Upper lobe of left lung (tissue), 6 donors: ENCODE data around the gene KIAA1614. TPM values are rescaled to one million over a fixed set of nuclear protein-coding genes. Genes with fewer than 3 reads are reported as not detected.

Source experiments
- ATAC-seq, 2 donors: fragments of 200-7000 bp; cut with Tn5 transposase; one replicate each; pipeline ENCODE4 v1.9.1; 2022; ENCODE audit warnings: mild to moderate bottlenecking in 2 of 2, moderate library complexity in 2 of 2; ENCODE audit not compliant: low FRiP score in 2 of 2
- DNase-seq, 2 donors: peaks; one replicate each; pipeline ENCODE4 v3.0.0-alpha.2; 2019 to 2020
- H3K27ac ChIP-seq, 4 donors: fragments of 200-600 bp; sonication (generic); one replicate each; pipeline ENCODE4 v1.5.1; 2016 to 2019
- H3K27me3 ChIP-seq, 4 donors: fragments of 200-600 bp; sonication (generic); one replicate each; pipeline ENCODE4 v1.5.1; 2017 to 2019
- H3K36me3 ChIP-seq, 4 donors: fragments of 200-600 bp; sonication (generic); one replicate each; pipeline ENCODE4 v1.5.1; 2016 to 2019
- H3K4me1 ChIP-seq, 4 donors: fragments of 200-600 bp; sonication (generic); one replicate each; pipeline ENCODE4 v1.5.1; 2018 to 2019
- H3K4me3 ChIP-seq, 4 donors: fragments of 200-600 bp; sonication (generic); one replicate each; pipeline ENCODE4 v1.5.1; 2017 to 2019; ENCODE audit warnings: mild to moderate bottlenecking in 2 of 4, moderate library complexity in 1 of 4
- H3K9me3 ChIP-seq, 4 donors: fragments of 200-600 bp; sonication (generic); one replicate each; pipeline ENCODE4 v1.5.1; 2018 to 2019
- EP300 ChIP-seq, 4 donors: sonication (generic); formaldehyde crosslinking; IDR thresholded peaks; one replicate each; pipeline ENCODE4 v1.5.1; 2017; ENCODE audit warnings: antibody characterized with exemption in 4 of 4, control low read depth in 2 of 4
- POLR2A ChIP-seq, 4 donors: fragments of 450-650 bp; IDR thresholded peaks; one replicate each; pipeline ENCODE4 v1.5.1; 2016 to 2017; ENCODE audit warnings: antibody characterized with exemption in 4 of 4, mild to moderate bottlenecking in 2 of 4
- POLR2AphosphoS5 ChIP-seq, 2 donors: sonication (generic); formaldehyde crosslinking; IDR thresholded peaks; one replicate each; pipeline ENCODE4 v1.5.1; 2017; ENCODE audit warnings: antibody characterized with exemption in 2 of 2
- WGBS, 2 donors: methylation state at CpG; one replicate each; pipeline ENCODE4 v1.1.5; 2017 to 2018; 5-methylcytosine and 5-hydroxymethylcytosine counted together
- total RNA-seq, 6 donors: library from RNA; depleted of rRNA in 4 of 6; stranded (reverse); fragments of >200 nt in 4 of 6; gene quantifications; one replicate each; pipeline versions ENCODE4 v1.1.0 to v1.2.1, GENCODE V29; 2016 to 2021
- TF ChIP-seq, protein P1 (sequence below), 6 experiments: fragments of 450-650 bp in 4 of 6; fragments of 200-600 bp in 2 of 6; sonication (generic) in 2 of 6; IDR thresholded peaks; one replicate each; pipeline ENCODE4 v1.5.1; 2016 to 2019; ENCODE audit warnings: antibody characterized with exemption in 6 of 6
- donor health status: DM: no; HTN: no; CAD: no; lungs with moderate emphysema.
- donor health status: DM: no; HTN: yes; CAD: no; lungs with severe emphysema.

The KIAA1614 gene
- total RNA-seq, 6 donors from 2014 or later, result 0.79 to 11.9 (median 4.4) TPM

- 82 to 84% methylated on average over 13 of the region's 13 CpGs for WGBS, 2 donors
- DNase-seq (no peak), ATAC-seq (no peak)
- no peak overlapping the region for H3K4me3 ChIP-seq
- no peaks in the 10 kb centered on the region for H3K27me3 ChIP-seq
- no peaks in the 10 kb centered on the region for H3K9me3 ChIP-seq
- H3K36me3 ChIP-seq, result no peaks in the 10 kb centered on the region
- no peak overlapping the region for H3K27ac ChIP-seq
- H3K4me1 ChIP-seq, result no peaks in the 10 kb centered on the region
- TF ChIP-seq POLR2A (IDR thresholded peaks at IDR 0.05) (no peak), POLR2AphosphoS5 (IDR thresholded peaks at IDR 0.05) (no peak), EP300 (IDR thresholded peaks at IDR 0.05) (no peak)
- TF ChIP-seq, protein P1, sequence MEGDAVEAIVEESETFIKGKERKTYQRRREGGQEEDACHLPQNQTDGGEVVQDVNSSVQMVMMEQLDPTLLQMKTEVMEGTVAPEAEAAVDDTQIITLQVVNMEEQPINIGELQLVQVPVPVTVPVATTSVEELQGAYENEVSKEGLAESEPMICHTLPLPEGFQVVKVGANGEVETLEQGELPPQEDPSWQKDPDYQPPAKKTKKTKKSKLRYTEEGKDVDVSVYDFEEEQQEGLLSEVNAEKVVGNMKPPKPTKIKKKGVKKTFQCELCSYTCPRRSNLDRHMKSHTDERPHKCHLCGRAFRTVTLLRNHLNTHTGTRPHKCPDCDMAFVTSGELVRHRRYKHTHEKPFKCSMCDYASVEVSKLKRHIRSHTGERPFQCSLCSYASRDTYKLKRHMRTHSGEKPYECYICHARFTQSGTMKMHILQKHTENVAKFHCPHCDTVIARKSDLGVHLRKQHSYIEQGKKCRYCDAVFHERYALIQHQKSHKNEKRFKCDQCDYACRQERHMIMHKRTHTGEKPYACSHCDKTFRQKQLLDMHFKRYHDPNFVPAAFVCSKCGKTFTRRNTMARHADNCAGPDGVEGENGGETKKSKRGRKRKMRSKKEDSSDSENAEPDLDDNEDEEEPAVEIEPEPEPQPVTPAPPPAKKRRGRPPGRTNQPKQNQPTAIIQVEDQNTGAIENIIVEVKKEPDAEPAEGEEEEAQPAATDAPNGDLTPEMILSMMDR (IDR thresholded peaks at IDR 0.05), result no peak
These were observed 11.4 kb upstream of the KIAA1614 start for GRCh38 chr1:180901076-180901990.

GRCh38 chr1:180902541-180902940 is 10.2 kb upstream of the KIAA1614 start:
- H3K4me3 ChIP-seq, result no peak overlapping the region
- 83 to 90% methylated on average over 3 of the region's 3 CpGs for WGBS, 2 donors
- ATAC-seq (no peak), DNase-seq (no peak)
- TF ChIP-seq EP300 (IDR thresholded peaks at IDR 0.05) (no peak), POLR2AphosphoS5 (IDR thresholded peaks at IDR 0.05) (no peak), POLR2A (IDR thresholded peaks at IDR 0.05) (no peak)
- TF ChIP-seq, protein P1 (IDR thresholded peaks at IDR 0.05), result no peak
- H3K9me3 ChIP-seq, result no peaks in the 10 kb centered on the region
- H3K27me3 ChIP-seq, result no peaks in the 10 kb centered on the region
- H3K4me1 ChIP-seq, result no peaks in the 10 kb centered on the region
- H3K36me3 ChIP-seq, result no peaks in the 10 kb centered on the region
- H3K27ac ChIP-seq, result no peak overlapping the region

- H3K4me1 ChIP-seq, result no peaks in the 10 kb centered on the region
- no peak for TF ChIP-seq EP300 (IDR thresholded peaks at IDR 0.05)
- no peak for TF ChIP-seq POLR2AphosphoS5 (IDR thresholded peaks at IDR 0.05)
- no peak for TF ChIP-seq POLR2A (IDR thresholded peaks at IDR 0.05)
- TF ChIP-seq, protein P1 (IDR thresholded peaks at IDR 0.05), result no peak
- no peaks in the 10 kb centered on the region for H3K27me3 ChIP-seq
- ATAC-seq (no peak), DNase-seq (no peak)
- no peaks in the 10 kb centered on the region for H3K9me3 ChIP-seq
- no peak overlapping the region for H3K27ac ChIP-seq
- H3K4me3 ChIP-seq, result no peak overlapping the region
- no peaks in the 10 kb centered on the region for H3K36me3 ChIP-seq
- WGBS, 2 donors, result 91 to 95% methylated on average over 5 to 8 of the region's 8 CpGs
These were observed 6.8 kb upstream of the KIAA1614 start for GRCh38 chr1:180905927-180906326.

DNA sequence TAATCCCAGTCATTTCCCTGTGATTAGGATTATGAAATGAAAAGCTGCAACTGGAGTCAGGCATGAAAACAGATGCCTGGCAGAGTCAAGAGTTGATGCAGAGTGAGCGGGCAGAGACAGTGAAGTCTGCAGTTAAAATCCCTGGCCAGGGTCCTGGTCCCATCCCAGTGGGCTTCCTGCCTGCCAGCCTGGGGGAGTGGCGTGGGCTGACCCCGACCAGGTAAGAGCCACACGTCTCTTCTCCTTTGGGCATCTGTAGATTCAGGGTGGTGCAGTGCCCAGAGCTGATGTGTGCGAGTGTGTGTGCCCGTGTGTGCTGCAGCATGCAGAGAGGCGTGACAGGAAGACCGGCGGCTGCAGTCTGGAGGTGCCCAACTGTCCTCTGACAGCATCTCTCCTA is 6.2 kb upstream of the KIAA1614 start:
- 90 to 92% methylated on average over 9 of the region's 9 CpGs for WGBS, 2 donors
- no peak for TF ChIP-seq EP300 (IDR thresholded peaks at IDR 0.05)
- TF ChIP-seq POLR2A (IDR thresholded peaks at IDR 0.05), result no peak
- TF ChIP-seq, protein P1 (IDR thresholded peaks at IDR 0.05), result no peak
- TF ChIP-seq POLR2AphosphoS5 (IDR thresholded peaks at IDR 0.05), result no peak
- Histone ChIP-seq H3K4me1 (peaks cover 0 to 3% (median 2%) of the 10 kb centered on the region in 4 donors), H3K27me3 (no peaks in the 10 kb centered on the region), H3K27ac (no peak overlapping the region), H3K36me3 (no peaks in the 10 kb centered on the region), H3K9me3 (no peaks in the 10 kb centered on the region), H3K4me3 (no peak overlapping the region)
- no peak for DNase-seq
- ATAC-seq, result no peak
